Measurements from ENCODE around the gene ANKRD6. TPM values are rescaled to one million over a fixed set of nuclear protein-coding genes. Genes with fewer than 3 reads are reported as not detected.

The ANKRD6 gene

Small RNA genes within 50 kb of the gene (small RNA-seq; reads per million reads assigned to genes)
- gene RN7SL11P (ENCODE audit: insufficient read depth): not detected
